Measurements from ENCODE around the gene HS3ST5.

DNA sequence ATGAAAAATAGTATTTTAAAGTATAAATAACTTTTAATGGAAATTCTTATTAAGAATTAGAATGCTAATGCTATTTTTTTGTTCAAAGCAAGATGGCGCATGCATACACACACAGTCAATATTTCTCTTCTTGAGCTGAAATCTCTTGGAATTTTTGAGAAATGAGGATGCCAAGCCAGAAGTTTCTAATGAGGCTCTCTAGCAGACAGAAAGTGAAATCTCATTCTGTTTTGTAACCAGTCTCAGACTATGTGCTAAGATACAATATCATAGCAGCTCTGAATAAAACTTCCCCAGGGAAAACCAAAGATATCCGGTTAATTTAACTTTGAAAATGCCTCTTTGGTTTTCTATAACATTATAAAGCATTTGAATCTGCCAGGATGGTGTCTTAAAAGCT, 274.7 kb downstream of the HS3ST5 start:
- TF ChIP-seq CTCF (IDR thresholded peaks at IDR 0.05; ENCODE audit: low read length): no peak
- TF ChIP-seq EZH2 (optimal IDR thresholded peaks at IDR 0.05; ENCODE audit: low read depth, low read length): no peak

Data from MM.1S (cell line).